ENCODE data around the gene OLFML2A. TPM values are rescaled to one million over a fixed set of nuclear protein-coding genes. Genes with fewer than 3 reads are reported as not detected.

The OLFML2A gene
- total and polyA plus RNA-seq, 2 of the 13 experiments (the other 11 are each of a cell fraction or from before 2014, with no cell fraction given), result 0.01 to 0.02 TPM

DNA sequence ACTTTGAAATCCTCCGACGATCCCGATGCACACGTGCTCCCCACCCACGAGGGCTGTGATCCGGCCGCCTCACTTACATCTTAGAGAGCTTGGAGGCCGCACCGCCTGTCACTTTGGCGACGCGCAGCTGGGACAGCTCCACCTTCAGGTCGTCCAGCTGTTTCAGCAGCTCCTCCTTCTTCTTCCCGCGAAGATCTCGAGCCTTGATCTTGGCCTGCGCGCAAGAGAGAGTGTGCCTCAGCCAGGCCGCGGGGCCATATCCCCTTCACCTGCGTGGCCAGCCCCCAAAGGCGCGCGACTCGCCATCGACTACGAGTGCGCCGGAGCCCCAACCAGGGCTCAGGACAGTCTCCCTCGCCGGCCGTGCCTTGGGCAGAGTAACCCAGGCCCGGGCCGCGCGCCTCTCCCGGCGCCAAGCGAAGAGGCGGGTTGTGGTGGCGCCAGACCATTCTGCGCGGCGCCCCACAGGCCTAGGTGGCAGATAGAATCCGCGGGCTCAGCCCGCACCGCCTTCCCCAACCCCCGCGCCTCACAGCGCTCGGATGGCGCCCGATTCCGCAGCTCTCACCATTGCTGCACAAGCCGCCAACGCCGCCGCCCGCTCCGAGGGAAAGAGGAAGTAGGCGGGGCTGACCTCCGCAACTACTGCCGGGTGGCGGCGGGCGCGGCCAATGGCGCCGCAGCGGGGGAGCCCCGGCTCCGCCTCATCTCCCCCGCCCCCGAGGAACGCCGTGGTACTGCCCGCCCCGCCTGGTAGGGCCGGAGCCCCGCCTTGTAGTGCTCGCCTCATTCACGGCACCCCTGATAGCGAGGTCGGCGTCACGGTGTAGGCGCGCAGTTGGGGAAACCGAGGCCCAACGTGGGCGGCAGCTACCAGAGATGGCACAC, 84.7 kb downstream of the OLFML2A start, which contains the start of the genes ARPC5L and RPL35 (continued):
- TF ChIP-seq ZNF839 (CRISPR knock-in tag; IDR thresholded peaks at IDR 0.05; ENCODE audit: borderline replicate concordance), result no peak
- TF ChIP-seq ZNF773 (CRISPR knock-in tag; IDR thresholded peaks at IDR 0.05; ENCODE audit: borderline replicate concordance), result no peak
- TF ChIP-seq ZNF446 (CRISPR knock-in tag; IDR thresholded peaks at IDR 0.05), result peak; percentile 59; the same call in 1 of the 2 replicates
- TF ChIP-seq ZNF619 (CRISPR knock-in tag; IDR thresholded peaks at IDR 0.05), result no peak
- no peak for TF ChIP-seq GTF3A (CRISPR knock-in tag; conservative IDR thresholded peaks at IDR 0.05)
- TF ChIP-seq ELF3 (CRISPR knock-in tag; IDR thresholded peaks at IDR 0.05), result peak; percentile 63
- TF ChIP-seq PREB (CRISPR knock-in tag; IDR thresholded peaks at IDR 0.05), result no peak
- TF ChIP-seq ZBTB8A (CRISPR knock-in tag; IDR thresholded peaks at IDR 0.05; ENCODE audit: borderline replicate concordance, low read depth), result no peak
- peak; percentile 79; the same call in 1 of the 2 replicates for TF ChIP-seq MTF1 (CRISPR knock-in tag; IDR thresholded peaks at IDR 0.05)
- no peak for TF ChIP-seq HNRNPH1 (optimal IDR thresholded peaks at IDR 0.05; ENCODE audit: low read depth, low read length)
- TF ChIP-seq, protein P1, sequence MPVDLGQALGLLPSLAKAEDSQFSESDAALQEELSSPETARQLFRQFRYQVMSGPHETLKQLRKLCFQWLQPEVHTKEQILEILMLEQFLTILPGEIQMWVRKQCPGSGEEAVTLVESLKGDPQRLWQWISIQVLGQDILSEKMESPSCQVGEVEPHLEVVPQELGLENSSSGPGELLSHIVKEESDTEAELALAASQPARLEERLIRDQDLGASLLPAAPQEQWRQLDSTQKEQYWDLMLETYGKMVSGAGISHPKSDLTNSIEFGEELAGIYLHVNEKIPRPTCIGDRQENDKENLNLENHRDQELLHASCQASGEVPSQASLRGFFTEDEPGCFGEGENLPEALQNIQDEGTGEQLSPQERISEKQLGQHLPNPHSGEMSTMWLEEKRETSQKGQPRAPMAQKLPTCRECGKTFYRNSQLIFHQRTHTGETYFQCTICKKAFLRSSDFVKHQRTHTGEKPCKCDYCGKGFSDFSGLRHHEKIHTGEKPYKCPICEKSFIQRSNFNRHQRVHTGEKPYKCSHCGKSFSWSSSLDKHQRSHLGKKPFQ (CRISPR knock-in tag; IDR thresholded peaks at IDR 0.05; ENCODE audit: insufficient replicate concordance), result no peak
- no peak for TF ChIP-seq MTA3 (CRISPR knock-in tag; IDR thresholded peaks at IDR 0.05)
- TF ChIP-seq, protein P2, sequence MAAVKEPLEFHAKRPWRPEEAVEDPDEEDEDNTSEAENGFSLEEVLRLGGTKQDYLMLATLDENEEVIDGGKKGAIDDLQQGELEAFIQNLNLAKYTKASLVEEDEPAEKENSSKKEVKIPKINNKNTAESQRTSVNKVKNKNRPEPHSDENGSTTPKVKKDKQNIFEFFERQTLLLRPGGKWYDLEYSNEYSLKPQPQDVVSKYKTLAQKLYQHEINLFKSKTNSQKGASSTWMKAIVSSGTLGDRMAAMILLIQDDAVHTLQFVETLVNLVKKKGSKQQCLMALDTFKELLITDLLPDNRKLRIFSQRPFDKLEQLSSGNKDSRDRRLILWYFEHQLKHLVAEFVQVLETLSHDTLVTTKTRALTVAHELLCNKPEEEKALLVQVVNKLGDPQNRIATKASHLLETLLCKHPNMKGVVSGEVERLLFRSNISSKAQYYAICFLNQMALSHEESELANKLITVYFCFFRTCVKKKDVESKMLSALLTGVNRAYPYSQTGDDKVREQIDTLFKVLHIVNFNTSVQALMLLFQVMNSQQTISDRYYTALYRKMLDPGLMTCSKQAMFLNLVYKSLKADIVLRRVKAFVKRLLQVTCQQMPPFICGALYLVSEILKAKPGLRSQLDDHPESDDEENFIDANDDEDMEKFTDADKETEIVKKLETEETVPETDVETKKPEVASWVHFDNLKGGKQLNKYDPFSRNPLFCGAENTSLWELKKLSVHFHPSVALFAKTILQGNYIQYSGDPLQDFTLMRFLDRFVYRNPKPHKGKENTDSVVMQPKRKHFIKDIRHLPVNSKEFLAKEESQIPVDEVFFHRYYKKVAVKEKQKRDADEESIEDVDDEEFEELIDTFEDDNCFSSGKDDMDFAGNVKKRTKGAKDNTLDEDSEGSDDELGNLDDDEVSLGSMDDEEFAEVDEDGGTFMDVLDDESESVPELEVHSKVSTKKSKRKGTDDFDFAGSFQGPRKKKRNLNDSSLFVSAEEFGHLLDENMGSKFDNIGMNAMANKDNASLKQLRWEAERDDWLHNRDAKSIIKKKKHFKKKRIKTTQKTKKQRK (IDR thresholded peaks at IDR 0.05; ENCODE audit: low read length), result no peak
- no peak for TF ChIP-seq FOXA1 (IDR thresholded peaks at IDR 0.05)
- 0 out of 2 replicates have a peak, but pooled peaks have one; percentile 1 for TF ChIP-seq FOXA1 (CRISPR knock-in tag; IDR thresholded peaks at IDR 0.05)
- TF ChIP-seq BRF2 (CRISPR knock-in tag; IDR thresholded peaks at IDR 0.05), result peak; percentile 85; the same call in 1 of the 2 replicates
- TF ChIP-seq JUND (CRISPR knock-in tag; IDR thresholded peaks at IDR 0.05), result peak; percentile 65; the same call in 1 of the 2 replicates
- peak; percentile 87 for TF ChIP-seq SRSF1 (optimal IDR thresholded peaks at IDR 0.05; ENCODE audit: low read depth, low read length)
- peak; percentile 86 for TF ChIP-seq KAT8 (CRISPR knock-in tag; IDR thresholded peaks at IDR 0.05)
- TF ChIP-seq SRY (CRISPR knock-in tag; IDR thresholded peaks at IDR 0.05), result peak; percentile 94; the same call in 1 of the 2 replicates
- peak; percentile 15; the same call in 1 of the 2 replicates for TF ChIP-seq HNF4A (CRISPR knock-in tag; IDR thresholded peaks at IDR 0.05)
- peak; percentile 98 for TF ChIP-seq MYC (CRISPR knock-in tag; IDR thresholded peaks at IDR 0.05; ENCODE audit: borderline replicate concordance)
- peak; percentile 96 for TF ChIP-seq ZFY (CRISPR knock-in tag; IDR thresholded peaks at IDR 0.05)
- 0 out of 2 replicates have a peak, but pooled peaks have one; percentile 4 for TF ChIP-seq STAG1 (CRISPR knock-in tag; IDR thresholded peaks at IDR 0.05)

All from HepG2 (cell line).